Lower leg skin (tissue), 4 donors: Measurements from ENCODE around the gene PRKCSH. TPM values are rescaled to one million over a fixed set of nuclear protein-coding genes. Genes with fewer than 3 reads are reported as not detected.
A peak's percentile ranks its signal among the peaks of the same experiment; 100 is the strongest.

Experiments used
- DNase-seq, 2 donors: peaks; one replicate each; pipeline ENCODE4 v3.0.0-alpha.2; 2019; ENCODE audit warnings: low spot score in 2 of 2
- H3K4me3 ChIP-seq: fragments of 200-600 bp; sonication (generic); 2 replicates; pipeline ENCODE4 v1.5.1; 2017; ENCODE audit warnings: mild to moderate bottlenecking, low read depth; ENCODE audit not compliant: poor library complexity, severe bottlenecking
- CTCF ChIP-seq, 3 donors: fragments of 450-650 bp; IDR thresholded peaks; one replicate each; pipeline ENCODE4 v1.5.1; 2016; ENCODE audit warnings: antibody characterized with exemption in 3 of 3, mild to moderate bottlenecking in 3 of 3, moderate library complexity in 2 of 3
- POLR2A ChIP-seq, 2 donors: fragments of 450-650 bp; IDR thresholded peaks; one replicate each; pipeline ENCODE4 v1.6.1; 2016 to 2017; ENCODE audit warnings: antibody characterized with exemption in 2 of 2, mild to moderate bottlenecking in 1 of 2, moderate library complexity in 1 of 2
- WGBS, 2 donors: methylation state at CpG; one replicate each; pipeline ENCODE4 v1.1.5; 2018; 5-methylcytosine and 5-hydroxymethylcytosine counted together
- intact Hi-C: fragments of 100-400 bp; cut with DNase I; formaldehyde crosslinking; loops from one replicate; pipeline ENCODE4 v1.15.0; 2023; ENCODE audit warnings: low total_unique reads
- total RNA-seq, 4 donors: library from RNA; depleted of rRNA; stranded (reverse); fragments of >200 nt; gene quantifications; one replicate each; pipeline ENCODE4 v1.1.0, GENCODE V29; 2016

PRKCSH gene
- total RNA-seq, 4 donors from 2014 or later, result 121 to 189 (median 157) TPM

GRCh38 chr19:11420429-11421370, 14.7 kb upstream of the PRKCSH start:
- peak in 1 of 2 donors; percentile 93 for DNase-seq
- intact Hi-C loops, result no loop called here
- H3K4me3 ChIP-seq, result no peak overlapping the region
- TF ChIP-seq CTCF (IDR thresholded peaks at IDR 0.05) (no peak), POLR2A (IDR thresholded peaks at IDR 0.05) (no peak)
- 10 to 11% methylated on average over 41 to 46 of the region's 46 CpGs for WGBS, 2 donors

GRCh38 chr19:11421371-11422098, 13.9 kb upstream of the PRKCSH start:
- no peak for DNase-seq
- TF ChIP-seq POLR2A (IDR thresholded peaks at IDR 0.05) (no peak), CTCF (IDR thresholded peaks at IDR 0.05) (no peak)
- whole genome bisulfite sequencing, 2 donors, result 9 to 16% methylated on average over 26 to 36 of the region's 36 CpGs
- intact Hi-C loops, result no loop called here
- no peak overlapping the region for H3K4me3 ChIP-seq

GRCh38 chr19:11422163-11423065, 13.0 kb upstream of the PRKCSH start:
- H3K4me3 ChIP-seq, result no peak overlapping the region
- 5 to 8% methylated on average over 35 to 48 of the region's 56 CpGs for WGBS, 2 donors
- TF ChIP-seq CTCF (IDR thresholded peaks at IDR 0.05), result no peak
- no peak for TF ChIP-seq POLR2A (IDR thresholded peaks at IDR 0.05)
- intact Hi-C loops, result no loop called here
- DNase-seq, result peak; percentile 85 to 96

GRCh38 chr19:11423164-11423790, 12.2 kb upstream of the PRKCSH start:
- DNase-seq, result no peak
- intact Hi-C loops, result no loop called here
- 33 to 34% methylated on average over 27 of the region's 27 CpGs for WGBS, 2 donors
- TF ChIP-seq POLR2A (IDR thresholded peaks at IDR 0.05) (no peak), CTCF (IDR thresholded peaks at IDR 0.05) (no peak)
- no peak overlapping the region for H3K4me3 ChIP-seq

GRCh38 chr19:11423791-11424181, 11.6 kb upstream of the PRKCSH start:
- 20 to 25% methylated on average over 19 to 21 of the region's 22 CpGs for WGBS, 2 donors
- DNase-seq, result no peak
- intact Hi-C loops, result no loop called here
- no peak overlapping the region for H3K4me3 ChIP-seq
- no peak for TF ChIP-seq POLR2A (IDR thresholded peaks at IDR 0.05)
- no peak for TF ChIP-seq CTCF (IDR thresholded peaks at IDR 0.05)
